Tibial nerve (tissue), 4 donors: Measurements from ENCODE around the gene DLGAP1. TPM values are rescaled to one million over a fixed set of nuclear protein-coding genes. Genes with fewer than 3 reads are reported as not detected.

ENCODE experiments used
- DNase-seq, 2 donors: peaks; one replicate each; pipeline ENCODE4 v3.0.0-alpha.2; 2019; ENCODE audit warnings: low spot score in 2 of 2
- H3K27ac ChIP-seq, 4 donors: fragments of 200-600 bp; sonication (generic) in 3 of 4; one replicate each; pipeline ENCODE4 v1.5.1; 2017 to 2019; ENCODE audit warnings: mild to moderate bottlenecking in 1 of 4
- H3K27me3 ChIP-seq, 2 donors: fragments of 200-600 bp; sonication (generic) in 1 of 2; one replicate each; pipeline versions ENCODE4 v1.5.1 to v1.6.0; 2017 to 2019
- H3K36me3 ChIP-seq, 3 donors: fragments of 200-600 bp; sonication (generic); one replicate each; pipeline ENCODE4 v1.5.1; 2018 to 2019
- H3K4me1 ChIP-seq, 4 donors: fragments of 200-600 bp; sonication (generic) in 3 of 4; one replicate each; pipeline ENCODE4 v1.5.1; 2017 to 2019
- H3K4me3 ChIP-seq, 4 donors: fragments of 200-600 bp; sonication (generic) in 3 of 4; one replicate each; pipeline ENCODE4 v1.5.1; 2017 to 2019; ENCODE audit warnings: mild to moderate bottlenecking in 1 of 4, moderate library complexity in 1 of 4
- H3K9me3 ChIP-seq, 4 donors: fragments of 200-600 bp; sonication (generic) in 3 of 4; one replicate each; pipeline ENCODE4 v1.5.1; 2017 to 2019
- EP300 ChIP-seq, 2 donors: sonication (generic); formaldehyde crosslinking; IDR thresholded peaks; one replicate each; pipeline ENCODE4 v1.6.1; 2017; ENCODE audit warnings: antibody characterized with exemption in 2 of 2, mild to moderate bottlenecking in 1 of 2
- POLR2A ChIP-seq, 2 donors: fragments of 450-650 bp; IDR thresholded peaks; one replicate each; pipeline ENCODE4 v1.6.1; 2017; ENCODE audit warnings: antibody characterized with exemption in 2 of 2, mild to moderate bottlenecking in 2 of 2, moderate library complexity in 2 of 2
- WGBS, 2 donors: methylation state at CpG; one replicate each; pipeline ENCODE4 v1.1.5; 2018; 5-methylcytosine and 5-hydroxymethylcytosine counted together
- total RNA-seq, 4 donors: library from RNA; depleted of rRNA; stranded (reverse); fragments of >200 nt; gene quantifications; one replicate each; pipeline ENCODE4 v1.1.0, GENCODE V29; 2016
- TF ChIP-seq, protein P1 (sequence below), 5 experiments: fragments of 200-600 bp in 3 of 5; fragments of 450-650 bp in 2 of 5; sonication (generic) in 3 of 5; IDR thresholded peaks; one replicate each; pipeline ENCODE4 v1.5.1; 2016 to 2019; ENCODE audit warnings: antibody characterized with exemption in 5 of 5, mild to moderate bottlenecking in 3 of 5, moderate library complexity in 2 of 5

Gene DLGAP1
- total RNA-seq, 4 donors from 2014 or later, result 1.5 to 18.3 (median 2.5) TPM

DNA sequence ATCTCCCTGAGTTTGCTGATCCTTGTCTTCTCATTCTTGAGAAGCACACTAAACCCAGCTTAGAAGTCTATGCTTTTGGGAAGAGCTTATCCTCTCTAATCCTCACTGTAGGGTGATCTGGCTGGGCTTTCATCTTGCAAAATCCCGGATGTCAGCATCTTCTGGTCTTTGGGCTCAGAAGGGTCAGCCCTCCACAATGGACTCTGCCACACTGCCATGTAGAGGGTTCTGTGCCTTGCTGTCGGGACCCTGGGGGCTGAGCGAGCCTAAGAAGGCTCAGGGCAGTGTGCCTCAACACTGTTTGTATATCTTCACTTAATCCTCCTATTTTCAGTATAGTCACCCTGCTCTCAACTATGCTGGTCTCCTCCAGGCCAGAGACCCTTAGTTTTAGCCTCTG, 902.8 kb downstream of the DLGAP1 start:
- no peaks in the 10 kb centered on the region for H3K36me3 ChIP-seq
- no peaks in the 10 kb centered on the region for H3K27me3 ChIP-seq
- TF ChIP-seq, protein P1, sequence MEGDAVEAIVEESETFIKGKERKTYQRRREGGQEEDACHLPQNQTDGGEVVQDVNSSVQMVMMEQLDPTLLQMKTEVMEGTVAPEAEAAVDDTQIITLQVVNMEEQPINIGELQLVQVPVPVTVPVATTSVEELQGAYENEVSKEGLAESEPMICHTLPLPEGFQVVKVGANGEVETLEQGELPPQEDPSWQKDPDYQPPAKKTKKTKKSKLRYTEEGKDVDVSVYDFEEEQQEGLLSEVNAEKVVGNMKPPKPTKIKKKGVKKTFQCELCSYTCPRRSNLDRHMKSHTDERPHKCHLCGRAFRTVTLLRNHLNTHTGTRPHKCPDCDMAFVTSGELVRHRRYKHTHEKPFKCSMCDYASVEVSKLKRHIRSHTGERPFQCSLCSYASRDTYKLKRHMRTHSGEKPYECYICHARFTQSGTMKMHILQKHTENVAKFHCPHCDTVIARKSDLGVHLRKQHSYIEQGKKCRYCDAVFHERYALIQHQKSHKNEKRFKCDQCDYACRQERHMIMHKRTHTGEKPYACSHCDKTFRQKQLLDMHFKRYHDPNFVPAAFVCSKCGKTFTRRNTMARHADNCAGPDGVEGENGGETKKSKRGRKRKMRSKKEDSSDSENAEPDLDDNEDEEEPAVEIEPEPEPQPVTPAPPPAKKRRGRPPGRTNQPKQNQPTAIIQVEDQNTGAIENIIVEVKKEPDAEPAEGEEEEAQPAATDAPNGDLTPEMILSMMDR (IDR thresholded peaks at IDR 0.05), result no peak
- TF ChIP-seq EP300 (IDR thresholded peaks at IDR 0.05) (no peak), POLR2A (IDR thresholded peaks at IDR 0.05) (no peak)
- no peaks in the 10 kb centered on the region for H3K4me1 ChIP-seq
- no peak for DNase-seq
- no peak overlapping the region for H3K27ac ChIP-seq
- 83 to 84% methylated on average over 3 of the region's 3 CpGs for WGBS, 2 donors
- H3K4me3 ChIP-seq, result no peak overlapping the region
- H3K9me3 ChIP-seq, result no peaks in the 10 kb centered on the region

DNA sequence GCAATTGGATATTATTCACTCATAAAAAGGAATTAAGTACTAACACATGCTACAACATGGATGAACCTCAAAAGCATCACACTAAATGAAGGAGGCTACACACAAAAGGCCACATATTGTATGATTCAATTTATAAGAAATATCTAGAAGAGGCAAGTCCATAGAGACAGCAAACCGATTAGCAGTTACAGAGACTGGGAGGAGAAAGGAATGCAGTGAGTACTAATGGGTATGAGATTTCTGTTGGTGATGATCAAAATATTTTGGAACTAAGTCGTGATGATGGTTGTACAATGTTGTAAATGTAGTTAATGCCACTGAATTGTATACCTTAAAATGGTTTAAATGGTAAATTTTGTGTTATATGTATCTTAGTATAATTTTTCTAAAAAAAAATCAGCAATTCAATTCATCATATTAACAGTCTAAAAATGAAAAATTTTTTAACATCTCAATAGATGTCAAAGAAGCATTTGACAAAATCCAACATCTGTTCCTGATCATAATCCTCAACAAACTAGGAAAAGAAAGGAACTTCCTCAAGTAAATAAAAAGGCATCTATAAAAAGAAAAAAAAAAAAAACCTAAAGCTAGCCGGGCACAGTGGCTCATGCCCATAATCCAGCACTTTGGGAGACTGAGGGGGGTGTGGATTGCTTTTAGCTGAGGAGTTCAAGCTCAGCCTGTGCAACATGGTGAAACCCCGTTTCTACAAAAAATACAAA, 907.1 kb downstream of the DLGAP1 start:
- Histone ChIP-seq H3K9me3 (no peaks in the 10 kb centered on the region), H3K4me1 (no peaks in the 10 kb centered on the region), H3K27me3 (no peaks in the 10 kb centered on the region), H3K4me3 (no peak overlapping the region), H3K27ac (no peak overlapping the region), H3K36me3 (no peaks in the 10 kb centered on the region)
- TF ChIP-seq POLR2A (IDR thresholded peaks at IDR 0.05), result no peak
- TF ChIP-seq, protein P1 (IDR thresholded peaks at IDR 0.05), result no peak
- no peak for TF ChIP-seq EP300 (IDR thresholded peaks at IDR 0.05)
- 68 to 69% methylated on average over 4 of the region's 4 CpGs for WGBS, 2 donors
- DNase-seq, result no peak

DNA sequence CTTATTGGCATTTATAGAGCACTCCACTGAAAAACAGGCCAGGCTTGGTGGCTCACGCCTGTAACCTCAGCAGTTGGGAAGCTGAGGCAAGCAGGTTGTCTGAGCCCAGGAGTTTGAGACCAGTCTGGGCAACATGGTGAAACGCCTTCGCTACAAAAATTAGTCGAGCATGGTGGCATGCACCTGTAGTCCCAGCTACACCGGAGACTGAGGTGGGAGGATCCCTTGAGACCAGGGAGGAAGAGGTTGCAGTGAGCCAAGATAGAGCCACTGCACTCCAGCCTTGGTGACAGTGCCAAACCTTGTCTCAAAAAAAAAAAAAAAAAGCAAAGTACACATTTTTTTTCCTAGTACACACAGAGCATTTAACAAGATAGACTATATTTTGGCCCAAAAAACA, 909.0 kb downstream of the DLGAP1 start:
- Histone ChIP-seq H3K9me3 (no peaks in the 10 kb centered on the region), H3K27me3 (no peaks in the 10 kb centered on the region), H3K4me1 (no peaks in the 10 kb centered on the region), H3K27ac (no peak overlapping the region), H3K4me3 (no peak overlapping the region), H3K36me3 (no peaks in the 10 kb centered on the region)
- no peak for TF ChIP-seq EP300 (IDR thresholded peaks at IDR 0.05)
- no peak for TF ChIP-seq POLR2A (IDR thresholded peaks at IDR 0.05)
- TF ChIP-seq, protein P1 (IDR thresholded peaks at IDR 0.05), result no peak
- 92 to 95% methylated on average over 5 of the region's 5 CpGs for WGBS, 2 donors
- DNase-seq, result no peak

DNA sequence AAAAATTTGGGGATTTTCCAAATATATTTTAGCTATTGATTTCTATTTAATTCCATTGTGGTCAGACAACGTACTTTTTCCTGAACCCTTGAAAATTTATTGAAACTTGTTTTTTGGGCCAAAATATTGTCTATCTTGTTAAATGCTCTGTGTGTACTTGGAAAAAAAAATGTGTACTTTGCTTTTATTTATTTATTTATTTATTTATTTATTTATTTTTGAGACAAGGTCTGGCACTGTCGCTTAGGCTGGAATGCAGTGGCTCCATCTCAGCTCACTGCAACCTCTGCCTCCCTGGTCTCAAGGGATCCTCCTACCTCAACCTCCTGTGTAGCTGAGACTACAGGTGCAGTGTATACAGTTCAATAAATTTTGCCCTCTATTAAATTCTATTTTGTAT, 910.6 kb downstream of the DLGAP1 start:
- 97 to 98% methylated on average over 2 of the region's 2 CpGs for WGBS, 2 donors
- peaks cover 0 to 5% (median 0%) of the 10 kb centered on the region in 4 donors for H3K4me1 ChIP-seq
- no peak overlapping the region for H3K4me3 ChIP-seq
- H3K36me3 ChIP-seq, result no peaks in the 10 kb centered on the region
- TF ChIP-seq POLR2A (IDR thresholded peaks at IDR 0.05) (no peak), EP300 (IDR thresholded peaks at IDR 0.05) (no peak)
- TF ChIP-seq, protein P1 (IDR thresholded peaks at IDR 0.05), result no peak
- no peak overlapping the region for H3K27ac ChIP-seq
- no peaks in the 10 kb centered on the region for H3K9me3 ChIP-seq
- no peak for DNase-seq
- no peaks in the 10 kb centered on the region for H3K27me3 ChIP-seq

DNA sequence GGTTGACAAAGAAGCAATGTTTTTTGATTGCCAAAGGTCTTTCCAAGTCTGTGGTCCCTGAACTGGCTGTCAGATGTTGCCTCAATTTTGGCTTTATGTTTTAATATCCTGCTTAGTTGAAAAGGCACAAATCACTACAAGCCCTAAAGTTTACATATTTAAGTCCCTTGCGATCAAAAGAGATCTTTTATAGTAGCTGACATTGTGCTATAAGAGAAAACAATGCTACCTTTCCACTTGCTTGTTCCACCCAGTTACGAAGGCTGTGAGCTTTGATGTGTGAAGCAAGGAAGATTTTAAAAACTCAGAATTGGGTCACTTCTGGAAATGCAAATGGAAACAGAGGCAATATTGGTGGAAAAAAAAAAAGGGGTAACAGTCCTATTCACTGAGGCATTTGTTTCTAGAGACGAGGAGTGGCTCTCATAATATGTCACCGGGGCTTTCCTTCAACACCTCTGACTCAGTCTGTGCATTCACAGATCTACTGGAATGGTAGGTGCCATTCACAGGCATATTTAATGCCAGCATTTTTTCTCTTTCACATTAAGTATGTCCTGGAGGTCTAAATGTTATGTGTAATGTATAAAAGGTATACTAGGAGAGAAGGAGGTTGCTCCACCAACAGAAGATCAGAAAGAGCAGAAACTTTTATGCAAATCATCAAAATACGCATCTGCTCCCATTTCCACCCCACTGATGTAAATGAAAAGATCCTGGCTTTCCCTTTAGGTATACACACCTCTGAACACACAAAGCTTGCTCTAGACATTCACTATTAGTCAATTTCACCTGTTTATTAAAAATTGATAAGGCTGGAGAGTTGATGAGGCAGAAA, 913.3 kb downstream of the DLGAP1 start:
- no peaks in the 10 kb centered on the region for H3K27me3 ChIP-seq
- DNase-seq, result no peak
- no peak overlapping the region for H3K27ac ChIP-seq
- H3K36me3 ChIP-seq, result no peaks in the 10 kb centered on the region
- 88 to 89% methylated on average over 5 of the region's 5 CpGs for WGBS, 2 donors
- H3K4me3 ChIP-seq, result no peak overlapping the region
- no peaks in the 10 kb centered on the region for H3K9me3 ChIP-seq
- H3K4me1 ChIP-seq, result peaks cover 0 to 16% (median 0%) of the 10 kb centered on the region in 4 donors
- TF ChIP-seq EP300 (IDR thresholded peaks at IDR 0.05) (no peak), POLR2A (IDR thresholded peaks at IDR 0.05) (no peak)
- TF ChIP-seq, protein P1 (IDR thresholded peaks at IDR 0.05), result no peak
